ENCODE data around the gene SAMD14. TPM values are rescaled to one million over a fixed set of nuclear protein-coding genes. Genes with fewer than 3 reads are reported as not detected.

The SAMD14 gene
- total and polyA plus RNA-seq, 2 of the 4 experiments (the other 2 are of a cell fraction) = 1.4 to 6.2 TPM

GRCh38 chr17:50130559-50131305 is 772 bp upstream of the SAMD14 start:
- in situ Hi-C loops (cut with MboI; ENCODE audit: low sequenced_read_pairs) = no loop called here
- no peak overlapping the region; the same call in 1 of the 2 replicates for H3K4me2 ChIP-seq (ENCODE audit: low read depth, low read length)
- ATAC-seq (ENCODE audit: low read depth) = no peak

More at GRCh38 chr17:50130559-50131305, 772 bp upstream of the SAMD14 start:
- H2AK9ac ChIP-seq (replicated peaks; ENCODE audit: low read depth, low read length, poor library complexity) = peak overlapping the region; percentile 5
- H3K79me1 ChIP-seq (ENCODE audit: low read depth in 1 of 2, low read length in 2 of 2) = peaks cover 3 to 40% of the 10 kb centered on the region in 2 experiments; a peak in 3 of 4 replicates
- dilution Hi-C loops (cut with HindIII; ENCODE audit: low sequenced_read_pairs, unreplicated experiment) (no loop called here), intact Hi-C loops (cut with micrococcal nuclease) (no loop called here)
- no peak overlapping the region for H3K18ac ChIP-seq (ENCODE audit: low read depth, low read length)
- ChIA-PET POLR2A (ENCODE audit: unreplicated experiment) (interaction anchor here (0.6 kb wide), 1 partner anchor 327 kb away, joined by 3 read pairs; no protein-coding TSS in a partner anchor), CTCF (interaction anchor here (0.9 kb wide), 1 partner anchor 9 kb away, joined by 3 read pairs; no protein-coding TSS in a partner anchor)
- no peak overlapping the region for H2BK120ac ChIP-seq (ENCODE audit: low read depth, low read length)
- 42% methylated on average over 4 of the region's 19 CpGs; no CpG with 5 or more reads in 1 of the 2 experiments for WGBS, 2 experiments (ENCODE audit: extremely low coverage in 2 of 2, insufficient read length in 1 of 2)
- H3K36me3 ChIP-seq (ENCODE audit: control insufficient read depth, insufficient read depth, low read length) = peaks cover 15% of the 10 kb centered on the region; the same call in 1 of the 2 replicates
- no peak for DNase-seq
- BruUV-seq (replicated peaks) = no TSS peak
- H2BK15ac ChIP-seq (ENCODE audit: low read depth, low read length) = no peak overlapping the region
- H3K9me3 ChIP-seq (ENCODE audit: control insufficient read depth, insufficient read depth, low read length) = no peaks in the 10 kb centered on the region
- H3K4me3 ChIP-seq (ENCODE audit: insufficient read depth, low read depth, low read length) = peak overlapping the region; percentile 59; the same call in 1 of the 2 replicates
- peak overlapping the region; percentile 41; the same call in 1 of the 2 replicates for H4K91ac ChIP-seq (ENCODE audit: insufficient read depth, low read depth, low read length)
- no peak overlapping the region for H3K56ac ChIP-seq (ENCODE audit: extremely low read depth, insufficient read depth, low read length)
- H3K23ac ChIP-seq (ENCODE audit: low read depth, low read length) = peak overlapping the region; percentile 67; the same call in 1 of the 2 replicates
- H2BK20ac ChIP-seq (ENCODE audit: low read depth, low read length) = no peak overlapping the region
- no peaks in the 10 kb centered on the region for H3K27me3 ChIP-seq (ENCODE audit: control insufficient read depth, insufficient read depth, low read length)
- H4K5ac ChIP-seq (ENCODE audit: low read depth, low read length) = no peak overlapping the region
- peaks cover 12% of the 10 kb centered on the region for H3K9me1 ChIP-seq (ENCODE audit: insufficient read depth, low read length)
- H2AK5ac ChIP-seq (ENCODE audit: low read depth, low read length) = peak overlapping the region; percentile 76
- H4K8ac ChIP-seq (ENCODE audit: low read depth in 2 of 2, low read length in 2 of 2) = peak overlapping the region in 1 of 2 experiments; percentile 22; a peak in 1 of 4 replicates
- no peak overlapping the region; the same call in 1 of the 2 replicates for H3K4ac ChIP-seq (ENCODE audit: low read depth, low read length)
- peaks cover 19% of the 10 kb centered on the region for H4K20me1 ChIP-seq (ENCODE audit: insufficient read depth, low read length)
- no peak overlapping the region for H3K9ac ChIP-seq (ENCODE audit: low read depth, low read length)
- no peak overlapping the region for H2BK5ac ChIP-seq (ENCODE audit: low read depth, low read length, poor library complexity, severe bottlenecking)
- H3K14ac ChIP-seq (replicated peaks; ENCODE audit: low read depth, low read length) = 0 out of 2 replicates have a peak overlapping the region, but pooled peaks have one; percentile 53
- no peak for TF ChIP-seq NFE2L2 (IDR thresholded peaks at IDR 0.05; ENCODE audit: low read depth, low read length)
- TF ChIP-seq CTCF (conservative IDR thresholded peaks at IDR 0.05; ENCODE audit: low read depth, low read length) = no peak
- TF ChIP-seq POLR2A (IDR thresholded peaks at IDR 0.05; ENCODE audit: low read depth, low read length) = no peak
- no peak for TF ChIP-seq SMC3 (IDR thresholded peaks at IDR 0.05; ENCODE audit: low read depth, low read length)
- H3K4me1 ChIP-seq (ENCODE audit: control insufficient read depth, insufficient read depth, low read length) = peaks cover 20% of the 10 kb centered on the region
- H2AFZ ChIP-seq (replicated peaks; ENCODE audit: low read length, poor library complexity) = peak overlapping the region; percentile 89
- no peak overlapping the region; the same call in 1 of the 2 replicates for H3K27ac ChIP-seq (ENCODE audit: insufficient read depth, low read length)
